ENCODE data around the gene SPDYE2.
"Not testable (repeated sequence)": the region's sequence is repeated elsewhere in the genome, so short reads cannot be mapped to it uniquely, and the experiment has no call there.

The SPDYE2 gene

DNA sequence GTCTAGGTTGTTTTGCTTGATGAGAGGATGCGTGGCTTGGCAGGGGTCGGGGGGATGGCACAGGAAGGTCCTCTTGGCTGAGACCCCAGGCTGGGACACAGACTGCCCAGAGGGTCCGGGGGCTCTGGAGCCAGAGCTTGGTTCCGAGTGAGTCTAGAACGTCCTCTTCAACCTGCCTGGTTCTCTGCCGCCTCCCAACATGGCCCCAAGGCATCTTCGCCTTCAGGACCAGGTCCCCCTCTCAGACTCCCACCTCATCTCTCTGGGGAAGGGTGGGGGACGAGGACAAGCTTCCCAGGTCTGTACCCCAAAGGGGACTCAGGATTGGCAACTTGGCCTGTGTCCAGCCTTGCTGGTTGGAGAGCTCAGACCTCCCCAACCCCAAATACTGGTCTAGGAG is 8.9 kb upstream of the SPDYE2 start:
- DNase-seq: not testable (repeated sequence)

DNA sequence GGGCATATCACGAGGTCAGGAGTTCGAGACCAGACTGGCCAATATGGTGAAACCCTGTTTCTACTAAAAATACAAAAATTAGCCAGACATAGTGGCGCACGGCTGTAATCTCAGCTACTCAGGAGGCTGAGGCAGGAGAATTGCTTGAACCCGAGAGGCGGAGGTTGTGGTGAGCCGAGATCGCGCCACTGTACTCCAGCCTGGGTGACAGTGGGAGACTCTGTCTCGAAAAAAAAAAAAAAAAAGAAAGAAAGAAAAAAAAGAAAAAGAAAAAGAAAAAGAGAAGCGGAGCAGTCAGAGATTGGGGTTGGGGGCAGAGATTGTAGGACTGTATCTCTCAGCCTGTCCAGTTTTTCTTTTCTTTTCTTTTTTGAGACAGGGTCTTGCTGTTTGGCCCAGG is 8.3 kb upstream of the SPDYE2 start:
- DNase-seq: not testable (repeated sequence)

- not testable (repeated sequence) for DNase-seq
Observed at GRCh38 chr7:102543596-102543995, 7.4 kb upstream of the SPDYE2 start, which contains the start of gene UPK3BL2. UPK3BL2 (minus strand) TSS chr7:102543696; CDS start chr7:102543636, 60 bp downstream.

DNA sequence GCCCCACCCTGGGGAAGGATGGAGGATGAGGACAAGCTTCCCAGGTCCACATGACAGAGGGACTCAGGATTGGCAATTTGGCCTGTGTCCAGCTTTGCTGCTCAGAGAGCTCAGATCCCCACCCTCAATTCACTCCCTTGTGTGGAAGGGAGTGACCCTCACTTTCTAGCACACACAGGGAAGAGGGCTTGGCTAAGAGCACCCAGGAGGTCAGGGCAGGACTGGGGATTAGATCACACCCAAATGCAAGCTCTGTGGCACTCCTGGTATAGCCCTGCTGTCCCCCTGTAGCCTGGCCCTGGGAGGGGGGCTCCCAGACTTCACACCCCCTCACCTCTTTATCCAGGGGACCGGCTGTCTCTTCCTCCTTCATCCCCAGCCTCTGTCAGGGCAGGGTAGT is 6.7 kb upstream of the SPDYE2 start:
- DNase-seq: not testable (repeated sequence)

- not testable (repeated sequence) for DNase-seq
Observed at GRCh38 chr7:102545288-102545687, 5.7 kb upstream of the SPDYE2 start.

DNA sequence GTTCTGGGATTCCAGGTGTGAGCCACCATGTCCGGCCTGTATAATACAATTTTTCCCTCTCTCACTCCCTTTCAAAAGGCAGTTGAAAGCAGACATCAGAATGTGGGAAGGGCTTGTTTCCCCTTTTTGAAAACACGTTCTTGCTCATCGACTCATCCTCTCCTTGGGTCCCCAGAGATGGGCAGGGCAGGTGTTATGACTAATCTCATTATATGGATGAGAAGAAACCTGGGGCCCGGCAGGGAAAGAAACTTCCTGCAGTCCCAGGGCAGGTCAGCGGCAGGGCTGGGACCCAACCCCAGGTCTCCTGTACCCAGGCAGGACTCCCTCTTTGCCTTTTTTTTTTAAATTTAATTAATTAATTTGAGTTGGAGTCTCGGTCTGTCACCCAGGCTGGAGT is 4.7 kb upstream of the SPDYE2 start:
- DNase-seq: not testable (repeated sequence)

DNA sequence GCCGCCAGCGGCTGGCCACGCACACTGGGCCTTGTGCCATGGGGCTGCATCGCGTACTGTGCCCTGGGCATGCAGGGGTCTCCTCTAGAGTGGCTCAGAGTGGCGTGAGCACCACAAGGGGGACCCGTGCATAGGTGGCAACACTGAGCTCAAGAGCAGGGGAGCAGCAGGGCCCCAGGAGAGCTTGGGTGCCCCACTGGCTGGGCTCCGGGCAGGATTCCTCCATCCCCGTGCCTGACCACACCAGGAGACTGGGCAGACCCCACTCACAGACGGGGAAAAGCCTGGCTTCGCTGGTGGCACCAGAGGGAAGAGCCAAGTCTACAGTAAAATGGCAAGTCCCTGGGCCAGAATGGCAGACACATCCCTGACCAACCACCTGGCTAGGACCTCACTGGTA is 17.6 kb downstream of the SPDYE2 start:
- not testable (repeated sequence) for DNase-seq

DNA sequence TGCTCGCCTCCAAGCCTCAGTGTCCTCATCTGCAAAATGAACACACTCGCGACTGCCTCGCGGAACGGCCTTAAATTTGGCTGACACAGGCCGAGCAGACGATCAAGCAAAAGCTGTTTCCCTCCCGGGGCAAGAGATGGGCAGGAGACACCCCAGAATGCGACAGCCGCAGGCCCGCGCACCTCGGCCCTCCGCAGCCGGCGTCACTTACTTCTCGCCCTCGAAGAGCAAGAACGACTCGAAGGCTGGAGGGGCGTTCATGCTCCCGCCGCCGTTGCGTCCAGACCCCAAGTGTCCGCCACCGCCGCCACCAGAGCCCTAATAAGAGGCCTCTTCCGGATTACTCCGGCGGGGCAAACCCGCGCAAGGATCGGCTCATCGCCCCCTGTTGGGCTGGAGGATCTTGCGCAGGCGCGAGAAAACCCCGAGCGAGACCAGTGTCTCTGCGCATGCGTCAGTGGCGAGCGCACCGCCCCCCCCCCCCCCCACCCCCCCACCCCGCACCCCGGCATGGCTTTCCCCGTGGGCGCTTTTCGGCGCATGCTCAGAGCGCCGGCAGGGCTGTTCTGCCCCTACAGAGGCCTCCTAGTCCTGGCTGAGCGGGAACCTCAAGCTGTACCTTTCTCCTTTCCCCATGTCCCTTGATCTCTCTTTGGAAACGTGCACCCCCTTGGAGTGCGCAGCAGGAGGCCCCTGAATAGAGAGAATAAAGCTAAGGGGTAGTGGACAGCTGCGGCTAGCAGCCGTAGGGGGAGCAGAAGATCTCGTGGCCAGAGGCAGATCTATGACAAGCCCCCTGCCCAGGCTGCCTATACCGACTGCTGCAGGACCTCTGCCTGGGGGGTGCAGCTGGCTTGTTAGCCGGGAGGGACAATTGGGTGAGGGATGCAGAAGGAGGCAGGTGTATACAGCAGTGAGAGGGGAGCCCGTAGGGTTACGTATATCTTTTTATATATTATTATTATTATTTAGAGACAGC is 21.5 kb downstream of the SPDYE2 start, which contains the start of gene POLR2J3:
Gene POLR2J3, minus strand, starts transcription at position 323 of the 979 bp plus-strand sequence. Its CDS starts 62 bp downstream, at position 261.
- DNase-seq: not testable (repeated sequence)

- DNase-seq: not testable (repeated sequence)
Observed at GRCh38 chr7:102574607-102575006, 23.6 kb downstream of the SPDYE2 start.

- DNase-seq: not testable (repeated sequence)
Observed at GRCh38 chr7:102576363-102576762, 25.3 kb downstream of the SPDYE2 start.

GRCh38 chr7:102577315-102578240 is 26.6 kb downstream of the SPDYE2 start:
- DNase-seq: not testable (repeated sequence)

DNA sequence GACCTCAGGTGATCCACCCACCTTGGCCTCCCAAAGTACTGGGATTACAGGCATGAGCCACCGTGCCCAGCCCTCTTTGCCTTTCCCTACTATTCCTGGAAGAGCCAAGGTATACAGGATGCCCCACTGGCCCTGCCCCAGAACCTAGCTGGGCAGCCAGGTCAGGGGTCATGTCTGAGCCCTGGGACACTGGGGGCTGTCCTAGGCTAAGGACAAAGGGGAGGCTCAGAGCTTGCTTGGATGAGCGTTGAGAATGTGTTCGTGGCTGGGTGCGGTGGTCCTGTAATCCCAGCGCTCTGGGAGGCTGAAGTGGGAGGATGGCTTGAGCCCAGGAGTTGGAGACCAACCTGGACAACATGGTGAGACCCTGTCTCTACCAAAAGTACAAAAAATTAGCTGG is 27.5 kb downstream of the SPDYE2 start:
- DNase-seq: not testable (repeated sequence)

- DNase-seq: not testable (repeated sequence)
Observed at GRCh38 chr7:102581722-102582121, 30.7 kb downstream of the SPDYE2 start.

GRCh38 chr7:102583495-102583894 is 32.5 kb downstream of the SPDYE2 start:
- not testable (repeated sequence) for DNase-seq

DNA sequence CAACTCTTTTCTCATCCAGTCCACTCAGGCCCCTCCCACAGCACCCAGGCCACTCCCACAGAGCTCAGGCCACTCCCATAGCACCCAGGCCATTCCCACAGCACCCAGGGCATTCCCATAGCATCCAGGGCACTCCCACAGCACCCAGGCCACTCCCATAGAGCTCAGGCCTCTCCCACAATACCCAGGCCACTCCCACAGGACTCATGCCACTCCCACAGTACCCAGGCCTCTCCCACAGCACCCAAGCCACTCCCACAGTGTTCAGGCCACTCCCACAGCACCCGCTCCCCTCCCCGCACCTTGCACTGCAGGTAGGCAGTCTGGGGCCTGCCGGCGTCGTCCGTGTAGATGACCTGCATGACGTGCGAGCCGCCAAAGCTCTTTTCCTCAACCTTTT is 38.8 kb downstream of the SPDYE2 start:
- not testable (repeated sequence) for DNase-seq

- DNase-seq: not testable (repeated sequence)
Observed at GRCh38 chr7:102592477-102593019, 41.5 kb downstream of the SPDYE2 start.

GRCh38 chr7:102593637-102594334 is 42.8 kb downstream of the SPDYE2 start:
- DNase-seq: not testable (repeated sequence)

GRCh38 chr7:102596036-102596435 is 45.0 kb downstream of the SPDYE2 start:
- not testable (repeated sequence) for DNase-seq

GRCh38 chr7:102599699-102600098 is 48.7 kb downstream of the SPDYE2 start:
- DNase-seq: not testable (repeated sequence)

GRCh38 chr7:102602317-102602716 is 51.3 kb downstream of the SPDYE2 start:
- not testable (repeated sequence) for DNase-seq

- not testable (repeated sequence) for DNase-seq
Observed at GRCh38 chr7:102604431-102605145, 53.6 kb downstream of the SPDYE2 start.
